ENCODE measurements around the gene CBFA2T3.

Gene CBFA2T3

DNA sequence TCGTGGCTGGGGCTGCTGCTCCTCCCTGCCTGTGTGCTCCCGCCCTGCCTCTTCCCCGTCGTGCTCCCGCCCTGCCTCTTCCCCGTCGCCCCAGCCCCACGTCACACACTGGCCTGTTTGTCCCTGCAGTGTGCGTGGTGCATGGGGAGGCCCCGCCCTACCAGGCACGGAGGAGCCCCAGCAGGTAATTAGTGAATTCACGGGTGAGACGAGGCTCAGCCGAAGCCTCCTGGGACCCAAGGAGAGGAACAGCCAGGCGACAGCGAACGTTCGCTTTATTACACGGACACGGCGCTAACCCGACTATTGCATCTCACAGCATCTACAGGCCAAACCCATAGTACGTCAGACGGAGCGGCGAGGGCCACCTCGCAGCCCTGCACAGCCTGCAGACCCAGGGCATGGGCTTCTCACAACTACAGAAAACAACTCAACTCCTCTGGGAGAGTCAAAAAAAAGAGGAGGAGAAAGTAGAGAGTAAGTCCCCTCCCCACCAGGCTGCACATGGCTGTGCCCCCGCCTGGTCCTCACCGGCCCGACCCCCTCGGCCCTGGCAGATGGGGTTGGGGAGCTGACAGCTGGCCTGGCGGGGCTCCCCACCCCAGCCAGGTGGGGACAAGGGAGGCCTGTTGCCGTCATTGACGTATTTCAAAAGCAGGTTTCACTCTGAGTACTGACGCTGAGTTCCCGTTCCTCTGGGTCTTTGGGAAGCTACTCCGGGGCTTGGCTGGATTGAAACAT, 106.2 kb downstream of the CBFA2T3 start:
- peak; percentile 89 to 96 for DNase-seq

- DNase-seq: no peak
These were observed 107.4 kb downstream of the CBFA2T3 start for GRCh38 chr16:88869673-88869980.

DNA sequence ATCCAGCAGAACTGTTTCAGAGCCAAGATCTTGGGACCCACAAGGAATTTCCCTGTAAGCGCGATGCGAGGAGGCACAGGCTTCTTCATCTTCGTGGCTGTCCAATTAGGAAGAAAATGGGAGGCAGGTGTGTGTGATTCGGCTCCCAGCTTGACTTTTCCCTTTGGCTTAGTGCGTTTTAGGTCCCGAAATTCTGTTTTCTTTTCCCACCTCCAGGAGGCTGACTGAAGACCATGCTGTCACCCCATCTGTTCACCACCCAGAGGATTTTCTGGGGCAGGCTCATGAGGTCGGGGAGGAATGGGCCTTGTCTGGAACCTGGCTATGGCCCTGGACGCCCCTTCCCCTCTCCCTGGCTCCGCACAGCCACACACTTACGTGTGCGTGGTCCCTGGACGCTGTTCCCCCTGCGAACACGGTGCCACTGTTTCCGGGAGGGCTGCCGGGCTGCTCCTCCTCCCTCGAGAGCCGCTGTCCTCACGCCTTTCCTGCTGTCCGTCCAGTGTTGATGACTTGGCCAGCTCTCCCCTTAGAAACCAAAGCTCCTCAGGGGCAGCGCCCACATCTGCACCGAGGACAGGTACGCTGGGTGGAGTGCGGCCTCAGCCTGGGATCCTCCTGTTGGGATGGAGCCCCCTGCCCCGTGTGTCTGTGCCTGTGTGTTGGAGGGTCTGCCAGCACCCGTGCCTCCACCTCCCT, 107.9 kb downstream of the CBFA2T3 start:
- peak; percentile 89 to 93 for DNase-seq

DNA sequence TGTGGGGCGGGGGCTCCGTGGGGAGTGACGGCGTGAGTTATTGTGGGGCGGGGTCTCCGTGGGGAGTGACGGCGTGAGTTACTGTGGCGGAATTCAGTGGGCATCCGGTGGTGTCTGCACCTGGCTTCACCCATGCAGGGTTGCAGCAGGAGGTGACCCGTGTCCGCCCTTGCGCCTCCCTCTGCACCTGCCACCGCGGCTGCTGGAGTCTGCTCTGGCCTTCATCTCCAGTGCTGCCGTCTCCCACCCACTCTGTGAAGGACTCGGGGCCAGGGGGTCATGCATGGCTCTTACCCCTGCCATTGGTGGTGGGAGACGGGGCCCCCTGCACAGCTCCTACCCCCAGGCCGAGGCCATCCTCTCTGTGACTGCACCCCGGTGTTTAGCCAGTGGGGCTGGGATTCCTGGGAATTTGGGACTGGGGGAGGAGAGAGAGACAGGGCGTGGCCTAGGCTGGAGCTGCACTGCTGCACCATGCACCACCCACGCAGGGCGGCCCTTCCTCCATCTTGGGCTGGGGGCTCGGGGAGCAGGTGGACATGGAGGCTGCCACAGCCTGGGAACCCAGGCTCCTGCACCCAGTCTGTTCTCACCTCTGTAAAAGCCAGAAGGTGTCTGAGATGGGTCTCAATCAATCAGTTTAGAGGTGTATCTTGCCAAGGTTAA, 109.3 kb downstream of the CBFA2T3 start:
- DNase-seq: no peak

DNA sequence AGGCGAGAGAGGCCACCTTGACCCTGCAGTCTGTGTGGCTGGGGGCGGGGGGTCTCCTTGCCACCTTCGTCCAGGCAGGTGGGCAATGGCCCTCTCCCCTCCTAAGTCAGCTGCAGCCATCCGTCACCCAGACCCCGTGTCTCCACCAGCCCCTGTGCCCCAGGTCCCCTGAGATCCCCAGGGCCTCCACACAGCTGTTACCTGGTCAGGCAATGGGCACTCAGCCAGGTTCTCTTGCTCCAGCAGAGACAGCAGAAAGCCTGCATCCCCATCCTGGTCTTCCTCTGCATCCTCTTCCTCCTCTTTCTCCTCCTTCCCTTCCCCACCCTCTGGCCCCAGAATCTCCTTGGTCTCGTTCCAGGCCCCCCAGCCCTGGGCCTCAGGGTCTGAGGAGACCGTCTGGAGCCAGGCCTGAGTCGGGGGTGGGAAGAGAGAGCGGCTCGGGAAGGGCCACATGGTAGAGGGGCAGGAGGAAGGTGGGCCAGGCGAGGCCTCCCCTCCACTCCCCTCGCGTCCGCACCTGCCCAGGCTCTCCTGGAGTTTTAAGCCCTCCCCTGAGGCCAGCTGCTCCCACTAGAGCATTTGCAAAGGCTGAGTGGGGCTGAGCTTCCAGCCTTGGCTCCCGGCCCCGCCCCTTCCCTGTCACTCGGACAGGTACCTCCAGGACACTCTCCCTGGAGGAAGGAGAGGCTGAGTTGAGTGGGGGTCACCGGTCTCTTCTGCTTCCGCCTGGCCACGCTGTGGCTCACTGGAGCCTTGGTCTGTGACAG, 110.7 kb downstream of the CBFA2T3 start, which contains the start of gene PABPN1L:
Gene PABPN1L (minus strand): TSS at position 510 of the 770 bp plus-strand sequence. CDS start 54 bp downstream, at position 456.
- peak; percentile 82 to 85 for DNase-seq

DNA sequence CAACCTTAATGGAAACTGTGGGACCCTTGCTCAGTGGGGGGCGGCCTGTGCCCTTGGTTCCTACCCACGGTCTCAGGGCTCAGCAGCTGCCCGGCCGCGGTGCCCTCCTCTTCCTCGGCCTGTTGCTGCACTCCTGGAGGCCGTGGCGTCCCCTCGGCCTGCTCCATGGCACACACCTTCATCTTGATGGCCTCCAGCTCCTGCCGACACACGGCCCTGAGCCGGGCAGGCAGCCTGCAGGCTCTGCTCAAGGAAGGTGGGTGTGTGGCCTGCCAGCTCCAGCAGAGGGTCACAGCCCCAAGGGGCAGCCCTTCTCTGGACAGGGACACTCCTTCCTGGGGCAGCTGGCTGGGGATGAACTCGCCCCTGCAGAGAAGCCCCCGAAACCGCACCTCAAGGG, 111.3 kb downstream of the CBFA2T3 start:
- no peak for DNase-seq

DNA sequence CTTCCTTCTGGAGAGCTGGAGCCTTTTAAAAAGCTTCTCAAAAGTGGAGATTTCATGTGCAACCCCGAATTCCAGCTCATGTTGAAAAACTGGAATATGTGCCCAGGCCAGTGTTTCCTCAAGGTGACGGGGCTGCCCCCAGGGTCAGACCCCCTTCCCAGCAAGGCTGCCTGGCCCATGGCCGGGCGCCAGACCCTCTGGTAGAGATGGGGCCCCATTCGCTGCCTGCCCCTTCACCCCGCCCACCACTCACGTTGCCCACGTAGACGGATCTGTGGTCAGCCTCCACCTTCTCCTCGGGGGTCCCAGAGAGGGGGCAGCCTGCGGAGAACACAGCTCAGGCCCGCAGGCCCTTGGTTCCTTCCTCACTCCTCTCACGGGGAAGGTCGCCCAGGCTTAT, 111.7 kb downstream of the CBFA2T3 start:
- no peak for DNase-seq

GRCh38 chr16:88864521-88864920, 112.5 kb downstream of the CBFA2T3 start:
- DNase-seq: no peak

DNA sequence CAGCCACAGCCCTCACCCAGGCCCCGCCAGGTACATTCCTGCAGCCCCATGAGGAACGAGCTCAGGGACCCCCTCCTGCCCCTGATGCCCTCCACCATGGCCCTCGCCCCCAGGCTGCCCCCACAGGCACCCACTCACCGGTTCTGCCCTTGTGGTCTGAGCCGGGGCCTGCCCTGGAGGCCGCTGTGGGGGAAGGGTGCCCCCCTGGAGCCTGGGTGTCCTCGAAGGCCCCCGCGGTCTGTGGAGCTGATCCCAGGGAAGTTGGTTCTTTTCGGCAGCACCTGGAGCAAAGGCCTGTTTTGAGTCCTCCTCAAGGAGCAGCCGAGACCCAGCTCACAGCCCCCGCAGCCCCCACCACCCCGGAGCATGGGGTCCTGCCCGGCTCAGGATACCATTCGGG, 112.9 kb downstream of the CBFA2T3 start:
- no peak for DNase-seq

DNA sequence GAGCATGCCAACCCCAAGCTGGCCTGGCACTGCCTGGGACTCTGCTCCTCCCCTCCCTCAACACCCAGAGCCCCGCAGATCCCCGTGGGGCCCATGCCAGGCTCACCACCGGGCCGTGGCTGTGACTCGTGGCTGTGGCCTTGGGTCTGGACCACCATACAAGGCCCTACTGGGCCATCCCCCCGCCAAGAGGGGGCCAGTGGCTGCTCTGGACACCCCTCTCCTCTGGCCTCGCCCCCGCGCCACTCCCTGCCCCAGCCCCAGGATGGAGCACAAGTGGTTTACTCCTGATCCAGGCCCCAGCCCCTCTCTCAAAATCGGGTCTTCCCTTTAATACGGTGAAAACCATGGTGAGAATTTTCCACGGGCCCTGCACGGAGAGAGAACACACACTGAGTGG, 113.6 kb downstream of the CBFA2T3 start:
- no peak for DNase-seq

DNA sequence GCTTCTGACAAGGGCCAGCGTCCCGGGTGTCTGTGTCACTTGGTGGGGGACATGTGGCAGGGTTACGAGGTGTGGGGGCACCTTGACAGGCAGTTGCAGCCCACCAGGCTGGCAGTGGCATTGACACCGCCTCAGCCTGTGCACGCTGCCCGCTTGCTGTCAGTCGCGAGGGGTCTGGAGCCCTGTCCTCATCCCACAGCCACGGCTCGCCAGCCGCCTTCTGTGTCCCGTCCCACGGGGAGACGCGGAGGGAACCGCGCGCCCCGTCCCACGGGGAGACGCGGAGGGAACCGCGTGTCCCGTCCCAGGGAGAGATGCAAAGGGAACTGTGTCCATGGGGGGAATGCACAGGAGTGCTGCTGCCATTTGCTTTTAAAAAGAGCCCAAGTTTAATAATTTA, 114.0 kb downstream of the CBFA2T3 start:
- DNase-seq: no peak

DNA sequence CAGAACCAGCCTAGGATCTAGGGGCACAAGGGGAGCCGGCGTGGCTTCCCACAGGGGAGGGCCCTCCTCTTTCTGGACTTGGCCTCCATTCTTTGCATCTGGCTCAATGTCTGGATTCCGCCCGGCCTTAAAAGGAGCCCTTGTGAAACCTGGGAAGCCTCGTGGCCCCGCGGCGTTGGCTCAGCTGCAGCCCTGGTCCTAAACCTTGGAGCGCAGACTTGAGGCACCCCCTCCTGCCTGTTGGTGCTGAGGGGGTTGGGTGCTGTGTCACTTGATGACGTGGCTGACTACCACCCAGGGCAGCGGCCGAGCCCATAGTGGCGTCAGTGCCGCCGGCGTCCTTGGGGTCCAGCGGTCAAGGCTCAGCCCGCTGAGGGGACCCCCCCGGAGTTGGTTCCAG, 115.6 kb downstream of the CBFA2T3 start:
- DNase-seq: no peak

DNA sequence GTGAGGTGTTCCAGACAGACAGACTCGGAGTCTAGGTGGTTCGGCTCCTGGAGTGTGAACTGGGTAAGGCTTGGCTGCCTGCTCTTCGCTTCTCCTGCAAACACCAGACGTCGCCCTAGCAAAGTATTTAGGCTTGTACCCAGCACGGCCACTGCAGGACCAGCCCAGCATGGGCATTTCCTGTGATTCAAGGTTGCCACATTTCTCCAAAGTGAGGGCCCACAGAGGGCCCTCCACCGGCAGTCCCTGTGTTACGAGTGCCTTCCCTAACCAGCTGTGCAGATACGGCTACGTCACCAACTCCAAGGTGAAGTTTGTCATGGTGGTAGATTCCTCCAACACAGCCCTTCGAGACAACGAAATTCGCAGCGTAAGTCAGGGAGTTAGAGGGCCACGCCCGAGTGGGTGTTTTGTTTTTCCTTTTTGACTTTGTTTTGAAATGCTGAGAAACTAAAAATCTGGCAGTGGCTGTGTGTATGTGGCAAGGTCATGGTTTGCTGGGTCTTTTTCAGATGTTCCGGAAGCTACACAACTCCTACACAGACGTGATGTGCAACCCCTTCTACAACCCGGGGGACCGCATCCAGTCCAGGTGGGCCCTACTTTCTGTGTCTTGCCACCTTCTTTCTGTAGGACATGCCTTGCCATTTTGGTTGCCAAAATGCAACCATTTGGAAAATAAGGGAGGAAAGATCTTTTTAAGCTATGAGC, 117.5 kb downstream of the CBFA2T3 start:
- DNase-seq: no peak

GRCh38 chr16:88857728-88858339, 119.2 kb downstream of the CBFA2T3 start:
- peak; percentile 44 to 72 for DNase-seq

- DNase-seq: peak; percentile 90 to 98
These were observed 119.9 kb downstream of the CBFA2T3 start, which contains the start of the genes GALNS and TRAPPC2L for GRCh38 chr16:88856828-88857727. Gene GALNS (minus strand): TSS chr16:88856947. CDS start chr16:88856877, 70 bp downstream. Gene TRAPPC2L (plus strand): TSS chr16:88857127. CDS start chr16:88857151, 24 bp downstream.

- DNase-seq: no peak
These were observed 120.7 kb downstream of the CBFA2T3 start for GRCh38 chr16:88856122-88856827.

DNA sequence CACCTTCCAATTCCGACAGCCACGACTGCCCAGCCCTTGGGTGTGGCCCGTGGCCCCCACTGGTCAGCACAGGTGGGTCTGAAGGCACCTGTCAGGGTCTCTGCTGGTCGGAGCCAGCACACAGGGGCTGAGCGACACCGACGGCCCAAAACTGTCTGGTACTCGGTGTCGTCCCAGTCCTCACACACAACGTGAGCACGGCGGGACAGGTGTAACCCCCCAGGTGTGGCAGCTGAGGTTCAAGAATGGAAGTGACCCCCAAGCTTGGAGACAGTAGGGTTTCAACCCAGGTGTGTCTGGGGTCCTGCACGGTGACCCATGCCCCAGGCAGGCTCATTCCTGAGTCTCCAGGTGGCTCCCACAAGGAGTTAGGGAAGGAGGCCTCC, 121.3 kb downstream of the CBFA2T3 start:
- no peak for DNase-seq

- DNase-seq: no peak
These were observed 121.8 kb downstream of the CBFA2T3 start for GRCh38 chr16:88855176-88855575.

DNA sequence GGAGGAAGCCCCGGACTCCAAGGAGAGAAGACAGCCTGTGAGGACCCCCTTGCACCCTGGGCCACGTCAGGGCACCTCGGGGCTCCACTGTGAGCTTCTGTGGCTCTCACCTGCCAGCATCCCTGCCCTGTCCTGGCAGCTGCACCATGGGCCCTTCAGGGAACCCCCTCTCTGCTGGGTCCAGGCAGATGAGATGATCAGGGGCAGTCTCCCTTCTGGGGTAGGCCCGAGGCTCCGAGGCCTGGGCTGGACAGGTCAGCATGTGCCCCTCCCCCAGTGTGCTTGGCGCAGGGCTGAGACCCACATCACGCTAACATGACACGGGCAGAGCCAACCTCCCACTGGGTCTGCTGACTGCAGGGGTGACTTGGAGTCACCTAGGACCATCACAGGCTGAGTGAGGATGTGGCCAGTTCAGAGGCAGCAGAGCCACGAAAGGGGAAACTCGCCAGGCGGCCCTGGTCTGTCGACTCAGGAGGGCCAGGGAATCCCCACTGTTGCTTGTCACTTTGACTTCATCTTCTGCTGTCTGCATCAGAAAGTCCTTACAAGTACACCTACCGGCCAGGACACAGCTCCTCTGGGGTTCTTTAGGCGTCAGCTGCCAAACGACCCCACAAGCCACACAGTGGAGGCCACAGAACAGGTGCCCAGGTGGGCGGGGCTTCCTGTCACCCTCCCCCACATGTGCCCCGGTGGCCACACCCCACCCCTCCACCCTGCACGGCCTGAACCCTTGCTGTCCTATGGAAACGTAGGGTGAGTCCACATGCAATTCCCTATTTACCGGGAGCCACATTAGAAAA, 122.5 kb downstream of the CBFA2T3 start:
- DNase-seq: no peak

Data from NCI-H524 (cell line).